HepG2 (cell line): ENCODE results near the gene BUD23. TPM values are rescaled to one million over a fixed set of nuclear protein-coding genes. Genes with fewer than 3 reads are reported as not detected.
A peak's percentile ranks its signal among the peaks of the same experiment; 100 is the strongest.

Experiments
- CENPT ChIP-seq: sonication (generic); formaldehyde crosslinking; IDR thresholded peaks from 2 replicates; pipeline ENCODE4 v1.8.0; 2022; ENCODE audit warnings: low read depth, mild to moderate bottlenecking, moderate library complexity, missing genetic modification reagents
- ETV5 ChIP-seq: IDR thresholded peaks from 2 replicates; pipeline ENCODE4 v1.6.1; 2018; ENCODE audit warnings: missing biosample characterization, missing genetic modification reagents, inconsistent platforms, borderline replicate concordance
- ETV6 ChIP-seq: sonication (generic); formaldehyde crosslinking; conservative IDR thresholded peaks from 2 replicates; pipeline ENCODE4 v1.4.0; 2020; ENCODE audit warnings: missing genetic modification reagents
- GABPA ChIP-seq, 2 experiments: IDR thresholded peaks; 2 replicates each; pipeline ENCODE4 v1.6.1; 2011 to 2016; ENCODE audit warnings: low read depth in 2 of 2, low read length in 1 of 2, missing biosample characterization in 1 of 2, missing genetic modification characterization in 1 of 2
- SP4 ChIP-seq: sonication (generic); formaldehyde crosslinking; IDR thresholded peaks from 2 replicates; pipeline ENCODE4 v1.8.1; 2023; ENCODE audit warnings: mild to moderate bottlenecking, missing genetic modification reagents
- STAG1 ChIP-seq: sonication (generic); formaldehyde crosslinking; IDR thresholded peaks from 2 replicates; pipeline ENCODE4 v1.4.0; 2020; ENCODE audit warnings: missing genetic modification reagents
- ZNF33A ChIP-seq: sonication (generic); formaldehyde crosslinking; IDR thresholded peaks from 2 replicates; pipeline ENCODE4 v1.5.1; 2020; ENCODE audit warnings: missing genetic modification reagents, mild to moderate bottlenecking, moderate library complexity, borderline replicate concordance
- ZNF431 ChIP-seq: sonication (generic); formaldehyde crosslinking; IDR thresholded peaks from 2 replicates; pipeline ENCODE4 v1.9.0; 2022; ENCODE audit warnings: missing genetic modification reagents, low read depth, mild to moderate bottlenecking, borderline replicate concordance
- polyA plus RNA-seq, 8 experiments: library from polyadenylated mRNA; depleted of rRNA in 3 of 8; stranded (reverse) in 7 of 8; unstranded in 1 of 8; fragments of >200 nt; fragmentation: Illumina TruSeq in 4 of 8; extraction: Trizol in 4 of 8; gene quantifications; 2 replicates each; pipeline versions ENCODE4 v1.2.1 to v1.2.3, GENCODE V29; 2011 to 2016; ENCODE audit warnings: low read depth in 4 of 8, missing spikeins in 1 of 8, mixed read lengths in 1 of 8; ENCODE audit not compliant: insufficient read depth in 1 of 8
- total RNA-seq, 5 experiments: library from RNA; depleted of rRNA; stranded (reverse); fragments of >200 nt; fragmentation: Illumina TruSeq; extraction: Trizol; gene quantifications; 2 replicates each; pipeline ENCODE4 v1.2.3, GENCODE V29; 2016; ENCODE audit warnings: low read depth in 1 of 5
- TF ChIP-seq, protein P1 (sequence below): sonication (generic); formaldehyde crosslinking; IDR thresholded peaks from 2 replicates; pipeline ENCODE4 v1.4.0; 2020; ENCODE audit warnings: missing genetic modification reagents, borderline replicate concordance

Gene BUD23
- total and polyA plus RNA-seq, 2 of the 13 experiments (the other 11 are each of a cell fraction or from before 2014, with no cell fraction given) = 47.5 to 54.5 TPM

DNA sequence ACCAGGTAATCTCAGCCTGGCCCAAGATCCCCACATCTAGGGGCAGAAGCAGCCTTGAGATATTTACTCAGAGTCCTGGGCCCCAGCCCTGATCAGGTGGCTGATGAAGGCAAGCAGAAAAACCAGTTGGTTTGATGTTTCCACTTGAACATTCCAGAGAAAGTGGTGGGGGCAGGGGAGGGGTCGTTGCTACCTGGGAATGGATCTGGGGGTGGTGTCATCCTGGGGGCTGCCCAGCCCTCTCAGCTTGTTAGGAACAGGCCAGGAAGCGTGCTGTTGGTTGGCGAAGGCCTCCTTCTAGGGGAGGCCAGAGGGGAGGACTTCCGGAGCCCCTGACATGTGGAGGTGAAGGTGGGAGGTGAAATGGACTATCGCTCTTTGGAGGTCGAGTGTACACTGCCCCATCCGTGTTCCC lies 58.9 kb downstream of the BUD23 start (continued):
- TF ChIP-seq ZNF33A = no peak
- peak; percentile 50; the same call in 1 of the 2 replicates for TF ChIP-seq ETV5 (CRISPR knock-in tag)
- 0 out of 2 replicates have a peak, but pooled peaks have one; percentile 21 for TF ChIP-seq ZNF431 (CRISPR knock-in tag)
- 0 out of 2 replicates have a peak, but pooled peaks have one; percentile 12 for TF ChIP-seq SP4 (CRISPR knock-in tag)
- TF ChIP-seq ETV6 (CRISPR knock-in tag) = no peak
- no peak for TF ChIP-seq STAG1 (CRISPR knock-in tag)
- TF ChIP-seq, protein P1, sequence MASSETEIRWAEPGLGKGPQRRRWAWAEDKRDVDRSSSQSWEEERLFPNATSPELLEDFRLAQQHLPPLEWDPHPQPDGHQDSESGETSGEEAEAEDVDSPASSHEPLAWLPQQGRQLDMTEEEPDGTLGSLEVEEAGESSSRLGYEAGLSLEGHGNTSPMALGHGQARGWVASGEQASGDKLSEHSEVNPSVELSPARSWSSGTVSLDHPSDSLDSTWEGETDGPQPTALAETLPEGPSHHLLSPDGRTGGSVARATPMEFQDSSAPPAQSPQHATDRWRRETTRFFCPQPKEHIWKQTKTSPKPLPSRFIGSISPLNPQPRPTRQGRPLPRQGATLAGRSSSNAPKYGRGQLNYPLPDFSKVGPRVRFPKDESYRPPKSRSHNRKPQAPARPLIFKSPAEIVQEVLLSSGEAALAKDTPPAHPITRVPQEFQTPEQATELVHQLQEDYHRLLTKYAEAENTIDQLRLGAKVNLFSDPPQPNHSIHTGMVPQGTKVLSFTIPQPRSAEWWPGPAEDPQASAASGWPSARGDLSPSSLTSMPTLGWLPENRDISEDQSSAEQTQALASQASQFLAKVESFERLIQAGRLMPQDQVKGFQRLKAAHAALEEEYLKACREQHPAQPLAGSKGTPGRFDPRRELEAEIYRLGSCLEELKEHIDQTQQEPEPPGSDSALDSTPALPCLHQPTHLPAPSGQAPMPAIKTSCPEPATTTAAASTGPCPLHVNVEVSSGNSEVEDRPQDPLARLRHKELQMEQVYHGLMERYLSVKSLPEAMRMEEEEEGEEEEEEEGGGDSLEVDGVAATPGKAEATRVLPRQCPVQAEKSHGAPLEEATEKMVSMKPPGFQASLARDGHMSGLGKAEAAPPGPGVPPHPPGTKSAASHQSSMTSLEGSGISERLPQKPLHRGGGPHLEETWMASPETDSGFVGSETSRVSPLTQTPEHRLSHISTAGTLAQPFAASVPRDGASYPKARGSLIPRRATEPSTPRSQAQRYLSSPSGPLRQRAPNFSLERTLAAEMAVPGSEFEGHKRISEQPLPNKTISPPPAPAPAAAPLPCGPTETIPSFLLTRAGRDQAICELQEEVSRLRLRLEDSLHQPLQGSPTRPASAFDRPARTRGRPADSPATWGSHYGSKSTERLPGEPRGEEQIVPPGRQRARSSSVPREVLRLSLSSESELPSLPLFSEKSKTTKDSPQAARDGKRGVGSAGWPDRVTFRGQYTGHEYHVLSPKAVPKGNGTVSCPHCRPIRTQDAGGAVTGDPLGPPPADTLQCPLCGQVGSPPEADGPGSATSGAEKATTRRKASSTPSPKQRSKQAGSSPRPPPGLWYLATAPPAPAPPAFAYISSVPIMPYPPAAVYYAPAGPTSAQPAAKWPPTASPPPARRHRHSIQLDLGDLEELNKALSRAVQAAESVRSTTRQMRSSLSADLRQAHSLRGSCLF (CRISPR knock-in tag) = no peak
- no peak for TF ChIP-seq GABPA (IDR thresholded peaks at IDR 0.05; ENCODE audit: low read depth, low read length)
- peak; percentile 50; the same call in 1 of the 2 replicates for TF ChIP-seq GABPA (CRISPR knock-in tag; IDR thresholded peaks at IDR 0.05; ENCODE audit: low read depth)
- 0 out of 2 replicates have a peak, but pooled peaks have one; percentile 30 for TF ChIP-seq CENPT (CRISPR knock-in tag)
